OCI-M2 (cell line): ENCODE measurements around the gene ARRB1.

Experiments
- DNase-seq: peaks from one replicate; lab custom pipeline; 2025; ENCODE audit not compliant: unreplicated experiment; lab: John Stamatoyannopoulos, UW

Gene ARRB1

GRCh38 chr11:75260396-75261170 lies 90.9 kb downstream of the ARRB1 start:
- DNase-seq: no peak

GRCh38 chr11:75254326-75254725 lies 97.1 kb downstream of the ARRB1 start:
- DNase-seq: no peak

- no peak for DNase-seq
These were observed 101.8 kb downstream of the ARRB1 start for GRCh38 chr11:75249704-75250103.

GRCh38 chr11:75248924-75249256 lies 102.6 kb downstream of the ARRB1 start:
- no peak for DNase-seq

GRCh38 chr11:75246671-75247350 lies 104.7 kb downstream of the ARRB1 start:
- no peak for DNase-seq

GRCh38 chr11:75246006-75246670 lies 105.3 kb downstream of the ARRB1 start:
- DNase-seq: no peak

- no peak for DNase-seq
These were observed 106.0 kb downstream of the ARRB1 start for GRCh38 chr11:75245356-75246005.

GRCh38 chr11:75244052-75244814 lies 107.2 kb downstream of the ARRB1 start:
- DNase-seq: no peak

- DNase-seq: no peak
These were observed 108.5 kb downstream of the ARRB1 start for GRCh38 chr11:75242722-75243600.

GRCh38 chr11:75241906-75242644 lies 109.4 kb downstream of the ARRB1 start:
- no peak for DNase-seq

GRCh38 chr11:75241036-75241905 lies 110.2 kb downstream of the ARRB1 start:
- no peak for DNase-seq

GRCh38 chr11:75240311-75241035 lies 111.0 kb downstream of the ARRB1 start, which contains the start of gene TPBGL:
TSS of gene TPBGL (plus strand) at chr11:75240774. CDS start at chr11:75241050, 276 bp downstream.
- no peak for DNase-seq

- DNase-seq: no peak
These were observed 111.8 kb downstream of the ARRB1 start for GRCh38 chr11:75239531-75240290.

- no peak for DNase-seq
These were observed 112.6 kb downstream of the ARRB1 start for GRCh38 chr11:75238595-75239440.

- DNase-seq: no peak
These were observed 114.4 kb downstream of the ARRB1 start for GRCh38 chr11:75237050-75237449.

- DNase-seq: no peak
These were observed 115.4 kb downstream of the ARRB1 start for GRCh38 chr11:75236062-75236461.
